Activated CD4-positive, alpha-beta memory T cell treated with anti-CD3 and anti-CD28 coated beads, Interleukin-2, amount 10 ng/mL, durations not matched to agents 7 days and 5 days (primary cell): ENCODE results near the gene VIPR2. TPM values are rescaled to one million over a fixed set of nuclear protein-coding genes. Genes with fewer than 3 reads are reported as not detected.
"Not testable (repeated sequence)": the region's sequence is repeated elsewhere in the genome, so short reads cannot be mapped to it uniquely, and the experiment has no call there.

Source experiments
- CTCF ChIA-PET: fragments of 350-600 bp; sonication (Branson Sonifier 250); formaldehyde crosslinking; loops from one replicate; lab custom pipeline; 2021; ENCODE audit warnings: antibody characterized with exemption, inconsistent platforms; lab: Charles Lee
- POLR2A ChIA-PET: fragments of 350-600 bp; sonication (Branson Sonifier 250); formaldehyde crosslinking; loops from one replicate; lab custom pipeline; 2021; ENCODE audit warnings: antibody characterized with exemption; lab: Charles Lee
- DNase-seq: peaks from one replicate; pipeline ENCODE4 v3.0.0-alpha.2; 2020
- H3K27ac Mint-ChIP-seq: one replicate; pipeline ENCODE4 v1.8.0; 2021; ENCODE audit warnings: mild to moderate bottlenecking, mixed read lengths
- H3K27me3 Mint-ChIP-seq: one replicate; pipeline ENCODE4 v1.8.0; 2021; ENCODE audit warnings: mixed read lengths
- H3K36me3 Mint-ChIP-seq: one replicate; pipeline ENCODE4 v1.8.0; 2021; ENCODE audit warnings: low read depth, mixed read lengths
- H3K4me1 Mint-ChIP-seq: one replicate; pipeline ENCODE4 v1.8.0; 2021; ENCODE audit warnings: mixed read lengths
- H3K4me3 Mint-ChIP-seq: one replicate; pipeline ENCODE4 v1.8.0; 2021; ENCODE audit warnings: mild to moderate bottlenecking, mixed read lengths
- H3K9me3 Mint-ChIP-seq: one replicate; pipeline ENCODE4 v1.8.0; 2021; ENCODE audit warnings: mixed read lengths
- total RNA-seq, 2 experiments: library from RNA; stranded (reverse); gene quantifications; one replicate each; pipeline ENCODE4 v1.2.3, GENCODE V29; 2021

Gene VIPR2
- total RNA-seq, 2 experiments from 2014 or later, result 0.13 to 0.23 TPM

GRCh38 chr7:159127691-159128642 is 16.7 kb downstream of the VIPR2 start:
- H3K4me3 Mint-ChIP-seq, result no peak overlapping the region
- CTCF ChIA-PET, result no interaction called here
- no peaks in the 10 kb centered on the region for H3K36me3 Mint-ChIP-seq
- peaks cover 1% of the 10 kb centered on the region for H3K27me3 Mint-ChIP-seq
- no peaks in the 10 kb centered on the region for H3K9me3 Mint-ChIP-seq
- POLR2A ChIA-PET, result no interaction called here
- H3K4me1 Mint-ChIP-seq, result no peaks in the 10 kb centered on the region
- H3K27ac Mint-ChIP-seq, result no peak overlapping the region
- DNase-seq, result no peak

GRCh38 chr7:159126311-159127260 is 18.1 kb downstream of the VIPR2 start:
- H3K4me3 Mint-ChIP-seq, result no peak overlapping the region
- no peaks in the 10 kb centered on the region for H3K36me3 Mint-ChIP-seq
- no peak for DNase-seq
- H3K4me1 Mint-ChIP-seq, result no peaks in the 10 kb centered on the region
- H3K27me3 Mint-ChIP-seq, result peaks cover 1% of the 10 kb centered on the region
- no peaks in the 10 kb centered on the region for H3K9me3 Mint-ChIP-seq
- ChIA-PET POLR2A (no interaction called here), CTCF (interaction anchor here (0.6 kb wide), 1 partner anchor 1734 kb away, joined by 3 read pairs; no protein-coding TSS in a partner anchor)
- no peak overlapping the region for H3K27ac Mint-ChIP-seq

- Mint-ChIP-seq H3K27ac (no peak overlapping the region), H3K9me3 (no peaks in the 10 kb centered on the region), H3K27me3 (peaks cover 1% of the 10 kb centered on the region), H3K4me3 (no peak overlapping the region), H3K36me3 (no peaks in the 10 kb centered on the region), H3K4me1 (no peaks in the 10 kb centered on the region)
- CTCF ChIA-PET, result interaction anchor here (0.6 kb wide), 1 partner anchor 1733 kb away, joined by 3 read pairs; no protein-coding TSS in a partner anchor
- DNase-seq, result no peak
- POLR2A ChIA-PET, result no interaction called here
Measured at GRCh38 chr7:159125955-159126270, 18.8 kb downstream of the VIPR2 start.

GRCh38 chr7:159125104-159125954 is 19.3 kb downstream of the VIPR2 start:
- H3K36me3 Mint-ChIP-seq, result no peaks in the 10 kb centered on the region
- DNase-seq, result no peak
- ChIA-PET CTCF (interaction anchor here (0.6 kb wide), 1 partner anchor 1733 kb away, joined by 3 read pairs; no protein-coding TSS in a partner anchor), POLR2A (no interaction called here)
- H3K27ac Mint-ChIP-seq, result no peak overlapping the region
- H3K4me3 Mint-ChIP-seq, result no peak overlapping the region
- H3K9me3 Mint-ChIP-seq, result no peaks in the 10 kb centered on the region
- no peaks in the 10 kb centered on the region for H3K4me1 Mint-ChIP-seq
- no peaks in the 10 kb centered on the region for H3K27me3 Mint-ChIP-seq

- CTCF ChIA-PET, result interaction anchor here (0.7 kb wide), 1 partner anchor 37 kb away, joined by 3 read pairs; no protein-coding TSS in a partner anchor
Measured at GRCh38 chr7:159123793-159124192, 20.9 kb downstream of the VIPR2 start.

GRCh38 chr7:159123294-159123693 is 21.4 kb downstream of the VIPR2 start:
- not testable (repeated sequence) for H3K27me3 Mint-ChIP-seq, DNase-seq
- CTCF ChIA-PET, result interaction anchor here (0.7 kb wide), 1 partner anchor 37 kb away, joined by 3 read pairs; no protein-coding TSS in a partner anchor

More at GRCh38 chr7:159123793-159124192, 20.9 kb downstream of the VIPR2 start:
- H3K4me3 Mint-ChIP-seq, H3K27ac Mint-ChIP-seq, H3K4me1 Mint-ChIP-seq, DNase-seq, POLR2A ChIA-PET, H3K36me3 Mint-ChIP-seq, H3K27me3 Mint-ChIP-seq, H3K9me3 Mint-ChIP-seq: not testable (repeated sequence)

GRCh38 chr7:159122276-159122675 is 22.4 kb downstream of the VIPR2 start:
- no peak for DNase-seq
- no peaks in the 10 kb centered on the region for H3K36me3 Mint-ChIP-seq
- no peak overlapping the region for H3K27ac Mint-ChIP-seq
- H3K9me3 Mint-ChIP-seq, result no peaks in the 10 kb centered on the region
- POLR2A ChIA-PET, result no interaction called here
- H3K4me1 Mint-ChIP-seq, result no peaks in the 10 kb centered on the region
- no peak overlapping the region for H3K4me3 Mint-ChIP-seq
- CTCF ChIA-PET, result no interaction called here
- peaks cover 3% of the 10 kb centered on the region for H3K27me3 Mint-ChIP-seq

More at GRCh38 chr7:159123294-159123693, 21.4 kb downstream of the VIPR2 start:
- H3K36me3 Mint-ChIP-seq, POLR2A ChIA-PET, H3K4me1 Mint-ChIP-seq, H3K27ac Mint-ChIP-seq, H3K9me3 Mint-ChIP-seq, H3K4me3 Mint-ChIP-seq: not testable (repeated sequence)

GRCh38 chr7:159121476-159121875 is 23.2 kb downstream of the VIPR2 start:
- ChIA-PET POLR2A (no interaction called here), CTCF (no interaction called here)
- no peak overlapping the region for H3K4me3 Mint-ChIP-seq
- DNase-seq, result no peak
- no peaks in the 10 kb centered on the region for H3K4me1 Mint-ChIP-seq
- no peak overlapping the region for H3K27ac Mint-ChIP-seq
- no peaks in the 10 kb centered on the region for H3K9me3 Mint-ChIP-seq
- no peaks in the 10 kb centered on the region for H3K36me3 Mint-ChIP-seq
- peaks cover 6% of the 10 kb centered on the region for H3K27me3 Mint-ChIP-seq

- Mint-ChIP-seq H3K27me3 (peaks cover 6% of the 10 kb centered on the region), H3K9me3 (no peaks in the 10 kb centered on the region), H3K27ac (no peak overlapping the region), H3K36me3 (no peaks in the 10 kb centered on the region), H3K4me1 (no peaks in the 10 kb centered on the region), H3K4me3 (no peak overlapping the region)
- ChIA-PET POLR2A (no interaction called here), CTCF (no interaction called here)
- no peak for DNase-seq
Measured at GRCh38 chr7:159121068-159121467, 23.6 kb downstream of the VIPR2 start.

GRCh38 chr7:159120540-159120919 is 24.1 kb downstream of the VIPR2 start:
- CTCF ChIA-PET, result no interaction called here
- Mint-ChIP-seq H3K4me3 (no peak overlapping the region), H3K27me3 (peaks cover 6% of the 10 kb centered on the region), H3K9me3 (no peaks in the 10 kb centered on the region), H3K27ac (no peak overlapping the region), H3K36me3 (no peaks in the 10 kb centered on the region), H3K4me1 (no peaks in the 10 kb centered on the region)
- no peak for DNase-seq
- POLR2A ChIA-PET, result no interaction called here

GRCh38 chr7:159119851-159120539 is 24.7 kb downstream of the VIPR2 start:
- ChIA-PET CTCF (no interaction called here), POLR2A (no interaction called here)
- no peak overlapping the region for H3K27ac Mint-ChIP-seq
- no peak for DNase-seq
- peaks cover 6% of the 10 kb centered on the region for H3K27me3 Mint-ChIP-seq
- no peaks in the 10 kb centered on the region for H3K4me1 Mint-ChIP-seq
- no peak overlapping the region for H3K4me3 Mint-ChIP-seq
- H3K9me3 Mint-ChIP-seq, result no peaks in the 10 kb centered on the region
- H3K36me3 Mint-ChIP-seq, result no peaks in the 10 kb centered on the region
